OCI-LY1 (cell line): ENCODE results near the gene LIMS2.

Experiments used
- H2AFZ ChIP-seq: fragments of 200-600 bp; sonication (generic), shearing (Covaris generic); 2 replicates; pipeline ENCODE4 v1.6.0; 2014; ENCODE audit warnings: antibody characterized with exemption, mild to moderate bottlenecking, low read length
- H3F3A ChIP-seq: fragments of 200-600 bp; sonication (generic), shearing (Covaris generic); 2 replicates; pipeline ENCODE4 v1.6.0; 2014; ENCODE audit warnings: mild to moderate bottlenecking, antibody characterized with exemption, low read length, moderate library complexity; ENCODE audit not compliant: insufficient read depth
- H3K27ac ChIP-seq: fragments of 200-600 bp; sonication (generic); 2 replicates; pipeline ENCODE4 v1.5.1; 2014; ENCODE audit warnings: low read length, mixed run types, mild to moderate bottlenecking, low read depth; ENCODE audit not compliant: poor library complexity, severe bottlenecking
- H3K27me3 ChIP-seq: fragments of 200-600 bp; sonication (generic); 2 replicates; pipeline ENCODE4 v1.6.0; 2014; ENCODE audit warnings: antibody characterized with exemption, mild to moderate bottlenecking, low read length, moderate library complexity; ENCODE audit not compliant: insufficient read depth
- H3K36me3 ChIP-seq: fragments of 200-600 bp; sonication (generic); 2 replicates; pipeline ENCODE4 v1.6.1; 2014; ENCODE audit warnings: mild to moderate bottlenecking, antibody characterized with exemption, low read length, moderate library complexity, mixed read lengths; ENCODE audit not compliant: insufficient read depth
- H3K4me1 ChIP-seq: fragments of 200-600 bp; sonication (generic); 2 replicates; pipeline ENCODE4 v1.5.1; 2014; ENCODE audit warnings: mild to moderate bottlenecking, low read length, moderate library complexity; ENCODE audit not compliant: insufficient read depth, severe bottlenecking
- H3K4me2 ChIP-seq: fragments of 200-600 bp; sonication (generic), shearing (Covaris generic); 2 replicates; pipeline ENCODE4 v1.6.1; 2014; ENCODE audit warnings: low read length
- H3K4me3 ChIP-seq: fragments of 200-600 bp; sonication (generic); 2 replicates; pipeline ENCODE4 v1.5.1; 2014; ENCODE audit warnings: low read length, low read depth, mild to moderate bottlenecking, mixed read lengths; ENCODE audit not compliant: poor library complexity, severe bottlenecking
- H3K79me2 ChIP-seq: fragments of 200-600 bp; shearing (Covaris generic); 2 replicates; pipeline ENCODE4 v1.6.1; 2016; ENCODE audit warnings: mixed run types, low read length, mixed read lengths; ENCODE audit not compliant: insufficient read depth
- H3K9ac ChIP-seq: fragments of 200-600 bp; sonication (generic), shearing (Covaris generic); 2 replicates; pipeline ENCODE4 v1.6.1; 2014; ENCODE audit warnings: mild to moderate bottlenecking, low read length, mixed read lengths
- H3K9me2 ChIP-seq: fragments of 200-600 bp; sonication (generic), shearing (Covaris generic); 2 replicates; pipeline ENCODE4 v1.6.1; 2014; ENCODE audit warnings: low read depth, mild to moderate bottlenecking, low read length, mixed read lengths
- H3K9me3 ChIP-seq: fragments of 200-600 bp; shearing (Covaris generic); 2 replicates; pipeline ENCODE4 v1.6.1; 2014; ENCODE audit warnings: low read length, mixed read lengths
- H4K20me1 ChIP-seq: fragments of 200-600 bp; sonication (generic), shearing (Covaris generic); 2 replicates; pipeline ENCODE4 v1.6.0; 2016; ENCODE audit warnings: mild to moderate bottlenecking, low read length; ENCODE audit not compliant: insufficient read depth
- EZH2 ChIP-seq: fragments of 200-600 bp; sonication (generic), shearing (Covaris generic); IDR thresholded peaks from 2 replicates; pipeline ENCODE4 v1.8.0; 2017; ENCODE audit warnings: borderline replicate concordance, mixed run types, mild to moderate bottlenecking, antibody characterized with exemption, low read length, moderate library complexity, mixed read lengths
- TF ChIP-seq, protein P1 (sequence below): fragments of 200-600 bp; sonication (generic), shearing (Covaris generic); IDR thresholded peaks from 2 replicates; pipeline ENCODE4 v1.5.1; 2017; ENCODE audit warnings: mild to moderate bottlenecking, antibody characterized with exemption, low read length, moderate library complexity, mixed read lengths

The LIMS2 gene

GRCh38 chr2:127721311-127721977 is 46.1 kb upstream of the LIMS2 start:
- Histone ChIP-seq H3K9me3 (no peaks in the 10 kb centered on the region), H3K4me2 (no peak overlapping the region), H3K36me3 (peaks cover 87% of the 10 kb centered on the region), H3K27ac (no peak overlapping the region), H3K79me2 (no peaks in the 10 kb centered on the region), H3K27me3 (no peaks in the 10 kb centered on the region), H2AFZ (no peak overlapping the region), H4K20me1 (no peaks in the 10 kb centered on the region), H3K9ac (no peak overlapping the region), H3K9me2 (no peaks in the 10 kb centered on the region), H3K4me1 (no peaks in the 10 kb centered on the region), H3F3A (no peaks in the 10 kb centered on the region), H3K4me3 (no peak overlapping the region)
- TF ChIP-seq EZH2, result no peak
- TF ChIP-seq, protein P1, sequence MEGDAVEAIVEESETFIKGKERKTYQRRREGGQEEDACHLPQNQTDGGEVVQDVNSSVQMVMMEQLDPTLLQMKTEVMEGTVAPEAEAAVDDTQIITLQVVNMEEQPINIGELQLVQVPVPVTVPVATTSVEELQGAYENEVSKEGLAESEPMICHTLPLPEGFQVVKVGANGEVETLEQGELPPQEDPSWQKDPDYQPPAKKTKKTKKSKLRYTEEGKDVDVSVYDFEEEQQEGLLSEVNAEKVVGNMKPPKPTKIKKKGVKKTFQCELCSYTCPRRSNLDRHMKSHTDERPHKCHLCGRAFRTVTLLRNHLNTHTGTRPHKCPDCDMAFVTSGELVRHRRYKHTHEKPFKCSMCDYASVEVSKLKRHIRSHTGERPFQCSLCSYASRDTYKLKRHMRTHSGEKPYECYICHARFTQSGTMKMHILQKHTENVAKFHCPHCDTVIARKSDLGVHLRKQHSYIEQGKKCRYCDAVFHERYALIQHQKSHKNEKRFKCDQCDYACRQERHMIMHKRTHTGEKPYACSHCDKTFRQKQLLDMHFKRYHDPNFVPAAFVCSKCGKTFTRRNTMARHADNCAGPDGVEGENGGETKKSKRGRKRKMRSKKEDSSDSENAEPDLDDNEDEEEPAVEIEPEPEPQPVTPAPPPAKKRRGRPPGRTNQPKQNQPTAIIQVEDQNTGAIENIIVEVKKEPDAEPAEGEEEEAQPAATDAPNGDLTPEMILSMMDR, result no peak

DNA sequence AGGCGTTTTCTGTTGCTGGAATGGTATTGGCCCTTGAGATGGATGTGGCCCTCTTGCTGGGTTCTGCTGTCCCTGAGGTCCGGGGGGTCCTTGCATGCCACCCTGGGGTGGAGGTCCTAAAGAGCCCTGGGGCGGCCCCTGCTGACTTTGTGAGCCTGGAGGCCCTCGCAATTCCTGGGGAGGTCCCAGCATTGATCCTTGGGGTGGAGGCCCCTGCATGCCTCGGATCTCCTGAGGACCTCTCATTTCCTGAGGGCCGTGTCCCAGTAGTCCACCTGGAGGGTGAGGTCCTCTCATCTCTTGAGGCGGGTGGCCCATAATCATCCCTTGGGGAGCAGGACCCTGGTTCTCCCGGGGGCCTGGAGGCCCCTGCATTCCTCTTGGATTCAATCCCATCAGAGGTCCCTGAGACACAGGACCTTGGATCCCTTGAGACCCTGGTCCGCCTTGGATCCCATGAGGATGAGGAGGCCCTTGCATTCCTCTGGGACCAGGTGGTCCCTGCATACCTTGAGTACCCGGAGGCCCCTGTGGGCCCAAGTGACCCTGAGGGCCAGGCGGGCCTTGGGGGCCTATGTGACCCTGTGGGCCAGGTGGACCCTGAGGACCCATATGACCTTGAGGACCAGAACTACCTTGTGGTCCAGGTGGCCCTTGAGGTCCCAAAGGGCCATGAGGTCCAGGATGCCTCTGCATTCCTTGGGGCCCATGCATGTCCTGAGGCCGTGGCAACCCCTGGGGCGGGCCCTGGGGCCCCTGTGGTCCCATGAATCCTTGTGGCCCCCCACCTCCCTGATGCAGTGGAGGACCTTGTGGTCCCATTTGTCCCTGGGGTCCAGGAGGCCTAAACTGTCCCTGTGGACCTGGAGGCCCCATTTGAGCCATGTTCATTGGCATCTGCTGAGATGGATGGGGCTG is 44.2 kb upstream of the LIMS2 start:
- Histone ChIP-seq H3F3A (no peaks in the 10 kb centered on the region), H3K9me2 (no peaks in the 10 kb centered on the region), H3K79me2 (no peaks in the 10 kb centered on the region), H3K27me3 (no peaks in the 10 kb centered on the region), H3K9ac (no peak overlapping the region), H3K4me2 (no peak overlapping the region), H3K36me3 (peaks cover 86% of the 10 kb centered on the region), H3K4me3 (no peak overlapping the region), H3K27ac (no peak overlapping the region), H2AFZ (no peak overlapping the region), H4K20me1 (no peaks in the 10 kb centered on the region), H3K4me1 (no peaks in the 10 kb centered on the region), H3K9me3 (no peaks in the 10 kb centered on the region)
- TF ChIP-seq, protein P1, result no peak
- TF ChIP-seq EZH2, result no peak

- Histone ChIP-seq H2AFZ (no peak overlapping the region), H3K9ac (no peak overlapping the region), H3K36me3 (peaks cover 92% of the 10 kb centered on the region), H3K9me3 (no peaks in the 10 kb centered on the region), H3K4me1 (no peaks in the 10 kb centered on the region), H3K27ac (no peak overlapping the region), H4K20me1 (no peaks in the 10 kb centered on the region), H3K9me2 (no peaks in the 10 kb centered on the region), H3K27me3 (no peaks in the 10 kb centered on the region), H3K79me2 (no peaks in the 10 kb centered on the region), H3K4me2 (no peak overlapping the region), H3K4me3 (no peak overlapping the region), H3F3A (no peaks in the 10 kb centered on the region)
- no peak for TF ChIP-seq EZH2
- TF ChIP-seq, protein P1, result no peak
These were observed 42.9 kb upstream of the LIMS2 start for GRCh38 chr2:127718271-127718670.
